HTR-8/SVneo (cell line): ENCODE measurements around the gene OMG.
A peak's percentile ranks its signal among the peaks of the same experiment; 100 is the strongest.
"Not testable (repeated sequence)": the region's sequence is repeated elsewhere in the genome, so short reads cannot be mapped to it uniquely, and the experiment has no call there.

Experiments used
- DNase-seq: peaks from one replicate; pipeline ENCODE4 v3.0.0; 2011; ENCODE audit warnings: low spot score, mixed read lengths; ENCODE audit not compliant: insufficient read length
- FAIRE-seq: peaks from 2 replicates; lab custom pipeline; 2011; peaks lifted over from hg19 to GRCh38; lab: Jason Lieb, UNC

Gene OMG

DNA sequence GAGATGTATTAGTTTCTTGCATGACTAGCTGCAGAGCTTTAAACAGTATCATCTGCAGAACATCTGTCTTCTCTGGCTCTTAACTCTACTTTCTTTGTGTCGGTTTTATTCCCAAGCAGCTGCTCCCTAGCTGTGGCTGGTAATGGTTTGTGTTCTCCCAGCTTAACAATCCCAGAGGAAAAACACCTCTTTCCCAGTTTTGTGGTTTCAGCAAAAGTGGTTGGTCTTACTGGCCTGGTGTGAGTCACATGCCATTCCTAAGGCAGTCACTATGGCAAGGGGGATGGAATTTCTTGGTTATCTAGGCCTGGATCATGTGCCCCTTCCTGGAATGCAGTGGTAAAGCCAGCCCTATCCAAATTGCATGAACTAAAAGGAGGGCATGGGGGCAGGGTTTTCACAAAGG, 27.5 kb downstream of the OMG start:
- peak; percentile 88 for DNase-seq
- FAIRE-seq: peak; percentile 99

DNA sequence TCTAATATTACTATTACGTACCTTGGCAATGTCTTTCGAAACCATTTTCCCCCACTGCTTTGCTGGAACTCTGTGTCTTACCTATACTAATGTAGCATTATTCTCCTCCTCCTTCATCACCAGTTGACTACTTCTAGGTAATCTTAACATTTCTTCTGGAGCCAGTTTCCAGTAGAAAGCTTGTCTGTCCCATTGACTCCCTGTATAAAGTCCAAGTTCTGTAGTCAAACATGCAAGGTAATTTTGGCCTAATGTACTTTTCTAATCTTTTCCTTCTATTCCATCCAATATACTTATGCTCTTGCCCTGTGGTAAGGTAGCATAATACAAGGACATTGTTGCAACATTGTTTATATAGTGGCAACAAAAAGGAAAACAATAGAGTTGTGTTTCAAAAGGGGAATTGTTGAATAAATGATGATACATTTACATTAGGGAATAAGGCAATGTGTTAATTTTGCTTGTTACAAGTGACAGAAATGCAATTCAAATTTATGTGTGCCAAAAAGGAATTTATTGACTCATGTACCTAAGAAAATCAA, 27.9 kb downstream of the OMG start:
- no peak for DNase-seq
- FAIRE-seq: peak; percentile 9

GRCh38 chr17:31266042-31266441, 31.0 kb downstream of the OMG start:
- FAIRE-seq: no peak
- no peak for DNase-seq

- not testable (repeated sequence) for FAIRE-seq, DNase-seq
These were observed 34.1 kb downstream of the OMG start for GRCh38 chr17:31262923-31263322.

- no peak for DNase-seq
- FAIRE-seq: no peak
These were observed 35.4 kb downstream of the OMG start for GRCh38 chr17:31261601-31262000.

DNA sequence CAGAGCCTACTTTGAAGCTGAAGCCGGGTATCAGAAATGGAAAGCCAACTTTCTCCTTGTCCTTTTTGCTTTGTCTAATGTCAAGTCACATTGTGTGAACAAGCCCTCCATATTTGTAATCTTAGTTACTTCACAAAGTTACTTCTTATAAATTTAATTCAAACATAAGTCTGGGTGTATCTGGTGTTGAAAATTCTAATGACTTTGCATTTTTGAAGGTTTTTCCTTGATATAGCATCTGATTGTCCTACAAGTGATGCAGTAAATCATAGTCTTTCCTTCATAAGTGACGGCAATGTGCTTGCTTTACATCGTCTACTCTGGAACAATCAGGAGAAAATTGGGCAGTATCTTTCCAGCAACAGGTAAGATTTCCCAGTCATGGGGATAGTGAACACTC, 36.9 kb downstream of the OMG start:
- FAIRE-seq (no peak), DNase-seq (no peak)

DNA sequence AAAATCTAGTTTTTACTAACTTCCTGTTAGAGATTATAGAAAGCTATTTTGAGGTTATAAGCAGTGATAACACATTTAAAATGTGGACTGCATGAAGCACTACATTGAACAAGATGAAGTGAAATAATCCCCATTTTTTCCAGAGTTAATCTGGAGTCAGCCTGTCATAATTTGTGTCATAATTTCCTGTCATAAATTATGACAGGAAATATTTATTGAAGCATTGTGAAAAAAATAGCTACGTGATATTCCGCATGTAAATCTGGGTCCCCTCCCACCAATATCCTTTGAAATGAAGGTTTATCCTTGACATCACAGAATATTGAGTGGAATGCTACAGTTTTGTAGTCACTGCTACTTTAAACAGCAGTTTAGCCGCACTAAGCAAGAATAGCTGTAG, 40.1 kb downstream of the OMG start:
- FAIRE-seq: no peak

GRCh38 chr17:31254654-31255053, 42.4 kb downstream of the OMG start:
- DNase-seq: no peak
- no peak for FAIRE-seq

More for the DNA sequence above, 40.1 kb downstream of the OMG start:
- DNase-seq: peak; percentile 32

DNA sequence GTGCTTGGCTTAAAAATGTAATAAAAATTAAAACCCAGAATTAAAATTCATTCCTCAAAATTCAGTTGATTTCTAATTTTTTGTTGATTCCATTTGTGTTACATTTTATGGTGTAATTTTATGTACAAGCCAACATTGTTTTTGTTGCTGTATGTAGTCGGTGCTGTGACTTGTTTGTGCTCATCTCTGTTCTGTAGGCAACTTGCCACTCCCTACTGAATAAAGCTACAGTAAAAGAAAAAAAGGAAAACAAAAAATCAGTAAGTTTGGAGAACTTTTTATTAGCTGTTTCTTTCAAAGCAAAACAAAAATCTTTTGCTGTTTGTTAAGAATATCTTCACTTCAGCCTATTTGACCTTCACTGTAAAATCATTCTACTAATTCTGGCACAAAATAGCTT, 44.3 kb downstream of the OMG start:
- no peak for DNase-seq
- FAIRE-seq: no peak

GRCh38 chr17:31251970-31252328, 45.1 kb downstream of the OMG start:
- no peak for DNase-seq
- no peak for FAIRE-seq

DNA sequence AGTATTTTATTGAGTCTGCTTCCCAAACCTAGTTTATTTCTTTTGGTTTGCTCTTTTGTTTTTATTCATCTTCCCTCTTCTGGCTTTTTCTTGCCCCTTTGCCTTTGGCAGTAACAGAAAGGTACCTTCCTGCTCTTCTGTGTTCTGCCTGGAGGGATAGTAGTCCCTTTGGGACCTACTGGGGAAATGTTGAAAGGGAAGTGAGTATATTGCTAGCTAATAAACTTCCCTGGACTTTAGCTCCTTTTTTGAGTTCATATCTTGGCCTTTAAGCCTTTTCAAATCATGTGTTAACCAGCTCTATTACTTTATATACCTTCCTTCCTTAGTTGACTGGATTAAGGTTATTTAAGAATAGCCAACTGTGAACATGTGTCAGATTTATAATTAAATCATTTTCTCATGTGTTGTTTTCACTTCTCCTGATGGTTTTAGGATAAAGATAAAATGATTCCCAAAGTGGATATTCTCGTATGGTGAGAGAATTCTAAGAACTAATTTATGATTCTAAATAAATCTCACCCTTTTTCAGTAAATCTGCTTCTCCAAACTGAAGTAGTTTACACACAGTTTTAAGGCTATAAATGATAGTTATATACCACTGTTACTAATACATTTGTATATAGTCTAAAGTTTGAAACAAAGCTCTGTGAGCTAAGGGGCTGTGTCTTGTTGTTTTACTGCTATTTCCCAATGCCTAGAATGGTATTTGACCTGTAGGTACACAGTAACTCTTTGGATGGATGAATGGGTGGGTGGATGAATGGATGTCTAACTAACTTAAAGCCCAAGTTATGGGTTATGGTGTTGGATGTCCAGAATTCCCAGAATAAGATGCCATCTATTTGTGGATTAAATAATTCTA, 45.7 kb downstream of the OMG start:
- no peak for FAIRE-seq

DNA sequence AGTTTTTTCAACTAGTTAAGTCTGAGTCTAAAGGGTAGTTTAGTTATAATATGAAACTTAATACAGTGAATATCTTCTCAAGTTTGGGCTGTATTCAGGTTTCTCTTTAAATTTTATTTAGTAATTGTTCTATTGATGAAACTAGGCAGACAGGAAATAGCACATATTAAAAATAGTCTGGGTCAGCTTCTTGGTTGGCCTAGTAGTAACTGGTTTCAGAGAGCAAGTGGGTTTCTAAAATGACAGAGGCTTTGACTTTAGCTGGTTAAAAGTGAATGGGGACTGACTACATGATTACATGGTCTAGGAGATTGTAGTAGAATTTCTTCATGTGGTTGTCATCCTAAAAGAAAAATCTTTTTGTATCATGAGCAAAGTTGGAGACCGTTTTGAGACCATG, 46.8 kb downstream of the OMG start:
- no peak for FAIRE-seq

More for the DNA sequence above, 45.7 kb downstream of the OMG start:
- no peak for DNase-seq

GRCh38 chr17:31249835-31250141, 47.3 kb downstream of the OMG start:
- no peak for DNase-seq
- no peak for FAIRE-seq

More for the DNA sequence above, 46.8 kb downstream of the OMG start:
- no peak for DNase-seq

DNA sequence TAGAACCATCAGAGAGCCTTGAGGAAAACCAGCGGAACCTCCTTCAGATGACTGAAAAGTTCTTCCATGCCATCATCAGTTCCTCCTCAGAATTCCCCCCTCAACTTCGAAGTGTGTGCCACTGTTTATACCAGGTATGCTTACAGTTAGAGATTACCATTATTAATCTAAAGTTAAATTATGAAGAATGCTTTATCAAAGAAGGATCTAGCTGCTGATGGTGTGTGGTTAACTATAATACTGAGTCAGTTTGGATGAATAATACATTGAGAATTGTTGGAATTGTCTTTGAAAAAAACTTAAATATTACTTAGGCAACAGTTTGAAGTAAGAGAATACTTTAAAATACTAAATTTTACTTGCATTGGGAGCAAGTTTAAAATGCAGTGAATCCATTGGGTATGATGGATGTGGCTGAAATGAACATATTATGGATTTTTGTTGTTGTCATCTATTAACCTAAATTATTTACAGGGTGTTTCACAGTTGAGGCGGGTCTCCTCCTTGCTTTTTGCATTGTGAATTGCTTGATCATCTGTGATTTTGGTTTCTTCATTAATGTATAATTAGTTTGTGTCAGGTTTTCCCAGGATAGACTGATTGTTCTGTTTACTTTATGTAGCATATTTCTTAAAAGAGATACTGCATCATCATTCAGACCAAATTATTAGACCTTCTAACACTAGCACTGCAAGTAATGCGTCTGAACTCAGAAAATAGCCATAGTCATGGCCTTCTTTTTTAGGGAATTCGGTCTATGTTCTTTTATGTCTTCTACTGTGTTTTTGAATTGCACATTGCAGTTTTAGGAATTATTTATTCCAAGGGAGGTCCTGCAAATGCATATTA, 47.8 kb downstream of the OMG start:
- DNase-seq (peak; percentile 41), FAIRE-seq (no peak)
